GM18507 (cell line): ENCODE results near the gene OR2T4.

ENCODE experiments used
- DNase-seq: peaks from one replicate; pipeline ENCODE4 v3.0.0; 2011; ENCODE audit warnings: low read depth; ENCODE audit not compliant: insufficient read length; ENCODE audit errors: extremely low spot score
- FAIRE-seq: peaks from 2 replicates; lab custom pipeline; 2011; peaks lifted over from hg19 to GRCh38; lab: Jason Lieb, UNC

OR2T4 gene, protein sequence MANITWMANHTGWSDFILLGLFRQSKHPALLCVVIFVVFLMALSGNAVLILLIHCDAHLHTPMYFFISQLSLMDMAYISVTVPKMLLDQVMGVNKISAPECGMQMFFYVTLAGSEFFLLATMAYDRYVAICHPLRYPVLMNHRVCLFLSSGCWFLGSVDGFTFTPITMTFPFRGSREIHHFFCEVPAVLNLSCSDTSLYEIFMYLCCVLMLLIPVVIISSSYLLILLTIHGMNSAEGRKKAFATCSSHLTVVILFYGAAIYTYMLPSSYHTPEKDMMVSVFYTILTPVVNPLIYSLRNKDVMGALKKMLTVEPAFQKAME

DNA sequence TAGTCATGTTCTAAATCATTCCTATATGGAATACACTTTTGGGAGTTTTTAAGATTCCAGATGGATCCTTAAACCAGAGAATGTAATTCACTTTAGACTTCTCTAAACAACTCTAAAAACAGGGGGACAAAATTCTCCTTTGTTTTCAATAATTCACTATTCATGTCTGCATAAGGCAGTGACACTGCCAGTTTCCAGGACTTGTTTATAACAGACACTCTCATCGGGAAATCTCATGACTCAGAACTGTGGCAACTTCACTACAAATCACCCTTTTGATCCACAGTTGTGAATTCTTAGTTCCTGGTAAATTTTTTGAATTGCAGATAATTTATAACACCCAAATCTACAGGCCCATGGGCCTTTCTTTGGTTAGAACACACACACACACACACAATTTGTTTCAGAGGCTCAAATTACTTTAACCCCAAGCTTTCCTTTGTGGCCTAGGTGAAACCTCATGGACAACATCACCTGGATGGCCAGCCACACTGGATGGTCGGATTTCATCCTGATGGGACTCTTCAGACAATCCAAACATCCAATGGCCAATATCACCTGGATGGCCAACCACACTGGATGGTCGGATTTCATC is at the start of gene OR2T4:
TSS of gene OR2T4 (plus strand) at position 545 of the 595 bp plus-strand sequence. CDS start at position 545, 0 bp downstream.
- FAIRE-seq, result no peak
- no peak for DNase-seq

DNA sequence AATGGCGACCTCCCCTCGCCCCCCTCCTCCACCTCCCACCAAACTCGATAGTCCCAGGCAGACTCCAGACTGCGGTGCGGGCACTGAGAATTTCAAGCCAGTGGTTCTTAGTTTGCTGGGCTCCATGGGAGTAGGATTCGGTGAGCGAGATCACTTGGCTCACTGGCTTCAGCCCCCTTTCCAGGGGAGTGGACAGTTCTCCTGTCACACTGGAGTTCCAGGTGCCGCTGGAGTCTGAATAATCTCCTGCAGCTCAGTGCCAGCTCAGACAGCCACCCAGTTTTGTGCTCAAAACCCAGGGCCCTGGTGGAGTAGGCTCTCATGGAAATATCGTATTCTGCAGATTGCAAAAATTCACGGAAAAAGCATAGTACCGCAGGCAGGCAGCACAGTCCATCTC is 44.7 kb upstream of the OR2T4 start:
- DNase-seq, result no peak
- no peak for FAIRE-seq

DNA sequence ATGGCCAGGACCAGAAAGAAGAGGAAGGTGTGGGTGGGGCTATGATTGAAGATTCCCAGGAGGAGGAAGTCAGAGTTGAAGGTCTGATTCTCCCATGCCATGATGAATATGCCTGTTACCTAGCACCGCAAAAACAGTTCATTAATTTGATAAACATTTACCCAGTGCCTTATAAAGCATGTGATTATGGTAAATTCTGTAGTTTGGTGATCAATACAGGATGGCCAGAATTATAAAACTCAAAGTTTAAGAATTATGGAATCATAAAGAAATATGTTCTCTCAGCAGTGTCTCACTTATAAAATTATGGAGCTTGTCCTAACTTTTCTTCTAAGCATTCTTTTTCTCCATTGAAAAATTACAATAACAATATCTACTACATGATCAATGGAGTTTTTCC is 37.0 kb upstream of the OR2T4 start, which contains the start of gene OR2M7:
TSS of gene OR2M7 (minus strand) at position 101 of the 400 bp plus-strand sequence. CDS start at position 101, 0 bp downstream.
- DNase-seq (no peak), FAIRE-seq (no peak)

DNA sequence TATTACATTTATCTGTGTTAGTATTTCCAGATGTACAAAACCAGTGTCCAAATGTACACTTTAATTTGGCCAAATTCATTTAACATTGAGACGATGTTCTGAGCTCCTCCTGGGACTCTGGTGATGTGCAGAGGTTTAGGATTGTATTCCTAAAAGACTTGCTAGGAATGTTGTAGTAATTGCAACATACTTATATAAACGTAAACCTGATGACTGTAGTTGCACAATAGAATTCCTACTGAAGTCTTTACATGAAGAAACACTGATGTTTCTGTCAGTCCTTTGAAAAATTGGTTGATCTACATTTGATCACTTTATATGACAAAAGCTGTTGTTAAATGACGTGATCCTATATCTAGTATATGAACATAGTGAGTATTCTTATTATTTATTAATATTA is 18.0 kb upstream of the OR2T4 start:
- DNase-seq, result no peak
- no peak for FAIRE-seq

DNA sequence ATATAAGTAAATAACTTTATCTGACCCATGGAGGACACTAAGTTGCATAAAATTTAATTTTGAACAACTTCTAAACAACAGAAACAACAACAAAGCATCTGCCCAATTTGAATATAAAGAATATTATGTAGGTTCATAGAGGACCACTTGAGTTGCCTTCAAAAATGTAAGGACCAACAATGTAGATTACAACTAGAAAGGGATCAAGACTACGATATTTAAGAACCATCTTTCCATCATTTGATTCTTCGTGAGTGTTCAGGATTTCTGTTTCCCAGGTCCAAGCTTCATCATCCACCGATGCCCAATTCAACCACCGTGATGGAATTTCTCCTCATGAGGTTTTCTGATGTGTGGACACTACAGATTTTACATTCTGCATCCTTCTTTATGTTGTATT is 13.0 kb upstream of the OR2T4 start, which contains the start of gene OR14C36:
TSS of gene OR14C36 (plus strand) at position 301 of the 400 bp plus-strand sequence. CDS start at position 301, 0 bp downstream.
- DNase-seq, result no peak
- FAIRE-seq, result no peak

DNA sequence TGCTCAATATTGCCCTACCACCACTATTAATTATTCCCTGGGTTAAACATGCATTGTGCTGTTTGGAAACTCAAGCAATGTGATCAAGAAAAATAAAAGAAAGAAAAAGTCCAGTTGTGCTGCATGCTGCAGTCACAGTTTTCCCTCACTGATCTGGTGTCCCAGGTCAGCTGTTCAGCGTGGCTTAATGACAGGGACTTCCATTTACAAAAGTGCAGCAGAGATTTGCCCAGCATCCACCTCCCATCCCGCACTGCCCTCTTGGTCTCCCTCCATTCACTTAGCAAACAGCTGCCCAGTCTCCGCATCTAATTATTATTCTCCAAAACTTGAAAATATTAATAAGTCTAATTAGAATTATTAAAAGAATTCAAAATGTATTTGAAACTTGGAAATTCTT is 2.0 kb upstream of the OR2T4 start:
- DNase-seq (no peak), FAIRE-seq (no peak)

DNA sequence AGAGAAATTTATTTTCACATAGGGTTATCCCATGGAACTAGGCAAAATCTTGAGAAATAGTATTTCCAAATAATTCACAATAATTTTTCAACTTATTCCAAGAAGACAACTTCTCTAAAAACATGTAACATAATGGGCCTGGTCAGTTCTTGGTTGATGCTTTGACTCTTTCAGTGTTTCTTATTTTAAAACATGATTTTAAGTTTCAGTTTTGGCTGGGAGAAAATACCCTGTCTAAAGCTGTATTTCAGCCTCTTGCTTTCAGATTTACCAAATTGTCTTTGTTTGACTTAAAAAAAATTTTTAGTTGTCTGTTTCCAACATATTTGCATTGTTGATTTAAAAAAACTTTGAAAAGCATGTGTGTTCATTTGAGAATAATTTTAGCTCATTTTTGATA is 5.1 kb downstream of the OR2T4 start:
- FAIRE-seq (no peak), DNase-seq (no peak)

DNA sequence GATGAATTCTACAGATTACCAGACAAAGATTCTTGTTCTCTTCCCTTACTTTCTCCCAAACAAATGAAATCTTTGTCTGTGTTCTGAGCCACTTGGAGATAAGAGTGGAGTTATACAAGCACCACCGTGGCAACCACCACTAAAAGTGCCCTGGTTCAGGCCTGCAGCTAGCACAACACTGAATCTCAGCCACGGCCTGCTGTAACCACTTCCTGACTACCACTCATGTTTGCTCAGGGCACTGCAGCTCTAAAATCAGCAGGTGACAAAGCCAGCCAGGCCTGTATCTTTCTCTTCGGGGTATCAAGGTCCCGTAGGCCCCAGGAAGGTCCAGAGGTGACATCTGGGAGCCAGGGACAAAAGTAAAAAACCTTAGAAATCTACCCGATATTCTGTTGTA is 10.9 kb downstream of the OR2T4 start:
- FAIRE-seq (no peak), DNase-seq (no peak)

DNA sequence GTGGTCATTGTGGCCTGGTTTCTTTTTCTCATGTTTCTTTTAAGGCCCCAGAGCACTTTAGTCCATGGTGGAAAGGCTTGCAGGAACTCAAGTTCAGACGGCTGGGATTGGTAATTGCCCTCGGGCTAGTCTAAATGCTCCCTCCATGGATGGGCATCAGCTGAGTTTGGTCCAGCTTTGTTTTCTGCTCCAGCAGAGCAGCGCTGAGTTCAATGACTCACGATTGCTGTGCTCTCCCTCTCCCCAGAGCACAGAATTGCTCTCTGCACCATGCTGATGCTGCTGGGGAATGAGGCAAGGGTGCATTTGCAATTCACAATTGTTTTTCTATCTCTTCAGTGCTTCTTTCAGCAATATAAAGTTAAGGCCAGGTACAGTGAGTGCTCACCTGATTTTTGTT is 12.3 kb downstream of the OR2T4 start:
- no peak for FAIRE-seq
- DNase-seq, result no peak

DNA sequence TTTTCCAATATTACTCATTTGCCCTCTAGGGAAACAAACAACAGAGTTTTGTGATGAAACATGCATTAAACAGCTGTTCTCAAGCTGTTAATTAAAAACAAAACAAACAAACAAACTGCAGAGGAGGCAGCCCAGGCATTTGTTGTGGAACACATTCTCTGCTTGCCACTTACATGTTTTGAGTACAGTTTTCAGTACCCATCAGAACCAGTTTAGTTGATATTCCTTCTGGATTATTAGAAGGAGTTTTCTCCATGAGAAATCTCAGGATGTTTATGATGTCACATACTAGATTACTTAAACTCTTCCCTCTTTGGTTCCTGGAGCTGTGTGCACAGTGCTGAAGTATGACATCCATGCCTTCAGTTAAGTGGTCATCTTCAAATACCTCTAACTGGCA is 14.0 kb downstream of the OR2T4 start, which contains the start of gene OR2T6:
TSS of gene OR2T6 (plus strand) at position 301 of the 400 bp plus-strand sequence. CDS start 11,863 bp downstream, outside the sequence.
- FAIRE-seq (no peak), DNase-seq (no peak)

DNA sequence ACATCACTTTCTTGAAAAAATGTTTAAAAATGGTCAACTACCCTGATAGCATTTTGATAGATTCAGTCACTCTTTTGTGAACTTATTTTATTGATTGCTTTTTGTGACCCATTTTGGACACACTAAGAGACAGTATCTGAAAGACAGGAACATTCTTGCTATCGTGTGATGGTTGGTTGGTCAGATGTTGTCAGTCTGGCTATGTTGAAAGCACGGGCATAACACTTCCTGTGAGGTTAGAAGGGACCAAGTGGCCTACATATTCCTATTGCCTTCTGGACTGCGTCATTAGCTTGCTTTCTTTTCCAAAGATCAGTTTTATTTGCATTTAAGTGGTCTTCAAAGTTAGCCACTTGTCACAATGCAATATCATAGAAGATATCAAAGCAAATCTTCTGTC is 15.5 kb downstream of the OR2T4 start:
- FAIRE-seq (no peak), DNase-seq (no peak)

DNA sequence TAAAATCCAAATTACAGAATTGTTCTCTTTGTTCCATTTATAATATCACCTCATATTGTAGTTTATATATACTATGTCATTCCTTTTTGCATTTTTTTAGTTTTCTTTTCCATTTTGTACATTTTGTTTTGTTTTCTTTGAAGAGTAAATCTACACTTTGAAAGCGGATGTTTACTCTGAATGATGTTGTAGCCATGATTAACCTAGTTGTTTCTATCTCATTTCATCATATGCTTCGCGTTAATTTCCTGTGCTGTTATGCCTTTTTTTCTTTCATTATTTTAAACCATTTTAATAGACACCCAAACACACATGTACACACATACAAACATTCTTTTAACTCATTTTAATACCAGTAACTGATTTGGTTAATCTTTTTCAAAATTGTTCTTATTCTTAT is 19.4 kb downstream of the OR2T4 start:
- DNase-seq (no peak), FAIRE-seq (no peak)

DNA sequence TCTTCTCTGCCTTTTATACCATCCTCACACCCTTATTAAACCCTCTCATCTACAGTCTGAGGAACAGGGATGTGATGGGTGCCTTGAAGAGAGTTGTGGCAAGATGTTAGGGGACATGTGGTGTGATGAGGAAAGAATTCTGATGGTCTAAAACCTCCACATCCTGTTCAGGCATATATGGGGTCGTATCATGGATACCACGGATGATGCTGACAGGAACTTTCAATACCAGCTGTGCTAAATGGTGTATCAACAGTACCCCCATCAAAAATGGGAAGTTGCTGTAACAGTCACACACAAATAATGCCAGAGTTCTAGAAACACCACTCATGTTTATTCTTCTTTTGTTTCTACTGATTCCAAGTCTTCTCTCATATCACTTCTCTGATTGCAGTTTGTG is 27.0 kb downstream of the OR2T4 start:
- no peak for FAIRE-seq
- DNase-seq, result no peak

DNA sequence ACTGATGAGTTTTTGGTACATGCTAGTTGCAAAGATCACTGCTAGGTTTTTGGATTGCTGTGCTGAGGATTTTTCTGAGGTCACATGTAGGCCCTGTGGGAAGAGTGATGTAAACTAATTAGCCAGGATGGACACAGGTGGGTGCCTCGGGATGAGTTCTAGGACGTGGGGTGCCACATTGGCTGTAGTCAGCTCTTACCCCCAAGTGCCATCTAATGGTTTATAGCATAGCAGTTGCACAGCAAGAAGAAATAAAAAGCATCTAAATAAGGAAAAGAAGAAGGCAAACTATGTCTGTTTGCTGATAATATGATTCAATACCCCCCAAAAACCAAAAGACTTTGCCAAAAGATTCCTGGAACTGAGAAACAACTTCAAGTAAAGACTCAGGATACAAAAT is 31.6 kb downstream of the OR2T4 start:
- no peak for FAIRE-seq
- no peak for DNase-seq

DNA sequence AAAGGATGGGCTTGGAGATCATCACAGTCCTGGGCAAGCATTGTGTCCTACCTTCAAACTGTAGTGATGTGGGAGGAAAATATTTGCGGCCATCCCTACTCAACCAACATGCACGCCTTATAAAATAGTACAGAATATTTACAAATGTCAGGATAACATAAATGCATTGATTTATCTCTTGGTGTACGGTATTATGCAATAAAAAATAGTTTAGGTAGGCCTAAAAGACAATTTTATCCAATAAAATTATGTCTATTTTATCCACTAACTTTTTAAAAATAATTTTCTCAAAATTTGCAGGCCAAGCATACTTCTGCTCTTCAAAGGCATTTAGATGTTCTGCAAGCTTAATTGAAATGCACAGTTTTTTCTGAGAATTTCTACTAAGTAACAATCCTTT is 41.3 kb downstream of the OR2T4 start, which contains the start of gene OR2T1:
TSS of gene OR2T1 (plus strand) at position 301 of the 400 bp plus-strand sequence. CDS start 3,100 bp downstream, outside the sequence.
- FAIRE-seq, result no peak
- DNase-seq, result no peak

DNA sequence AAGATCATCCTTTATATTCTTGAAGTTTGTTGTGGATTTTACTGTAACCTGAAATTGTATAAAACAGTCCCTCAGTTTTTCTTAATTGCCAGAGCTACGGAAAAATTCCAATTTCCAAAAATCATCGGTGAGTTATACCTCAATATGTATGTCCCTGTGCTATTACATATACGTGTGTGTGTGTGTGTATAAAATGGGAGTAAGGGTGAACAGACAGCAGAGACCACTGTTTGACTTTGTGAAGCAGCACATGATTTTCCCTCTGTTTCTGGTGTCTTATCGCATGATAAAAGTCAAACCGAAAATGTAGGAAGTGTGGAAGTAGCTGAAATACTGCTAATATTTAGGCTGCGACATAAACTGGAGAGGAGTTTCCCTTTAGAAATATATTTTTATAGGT is 42.6 kb downstream of the OR2T4 start:
- FAIRE-seq (peak; percentile 93), DNase-seq (peak; percentile 2)

DNA sequence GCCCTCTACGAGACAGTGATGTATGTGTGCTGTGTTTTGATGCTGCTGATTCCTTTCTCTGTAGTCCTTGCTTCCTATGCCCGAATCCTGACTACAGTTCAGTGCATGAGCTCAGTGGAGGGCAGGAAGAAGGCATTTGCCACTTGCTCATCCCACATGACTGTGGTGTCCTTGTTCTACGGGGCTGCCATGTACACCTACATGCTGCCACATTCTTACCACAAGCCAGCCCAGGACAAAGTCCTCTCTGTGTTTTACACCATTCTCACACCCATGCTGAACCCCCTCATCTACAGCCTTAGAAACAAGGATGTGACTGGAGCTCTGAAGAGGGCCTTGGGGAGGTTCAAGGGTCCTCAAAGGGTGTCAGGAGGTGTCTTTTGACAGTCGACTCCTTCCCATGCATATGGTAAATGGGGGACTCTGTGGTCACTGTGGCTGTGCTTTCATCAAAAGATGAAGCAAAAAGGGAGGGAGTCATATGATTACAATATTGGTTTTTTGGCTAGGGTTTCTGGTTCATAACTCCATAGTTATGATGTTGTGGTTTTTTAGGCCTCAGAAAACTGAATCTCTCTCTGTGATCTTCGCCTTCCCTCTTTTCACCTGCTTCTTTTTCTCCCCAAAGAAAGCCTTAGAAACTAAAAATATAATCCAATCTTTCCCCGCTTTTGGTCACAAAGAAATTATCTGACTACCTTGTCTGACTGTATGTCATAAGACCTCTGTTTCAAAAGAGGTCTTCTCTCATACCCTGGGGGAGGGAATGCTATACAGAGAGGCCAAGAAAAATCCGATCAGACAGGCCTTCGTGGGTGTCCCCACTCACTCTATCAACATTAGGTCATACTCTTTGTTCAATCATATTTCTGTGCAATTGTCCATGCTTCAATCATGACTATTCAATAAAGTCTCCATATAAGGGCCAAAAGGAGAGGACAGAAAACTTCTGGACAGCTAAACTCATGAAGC is 45.5 kb downstream of the OR2T4 start:
- FAIRE-seq, result no peak
- DNase-seq, result no peak
